HepG2 (cell line): Measurements from ENCODE around the gene CCDC38.

Experiments used
- CTCF ChIP-seq: sonication (generic); formaldehyde crosslinking; IDR thresholded peaks from 2 replicates; pipeline ENCODE4 v1.5.0; 2020; ENCODE audit warnings: mild to moderate bottlenecking, missing genetic modification reagents, moderate library complexity
- GLI4 ChIP-seq: sonication (generic); formaldehyde crosslinking; IDR thresholded peaks from 2 replicates; pipeline ENCODE4 v1.5.1; 2020; ENCODE audit warnings: missing genetic modification reagents, mild to moderate bottlenecking, moderate library complexity, borderline replicate concordance

- no peak for TF ChIP-seq CTCF (CRISPR knock-in tag)
- no peak for TF ChIP-seq GLI4 (CRISPR knock-in tag)
Measured at GRCh38 chr12:95857799-95858198, 84.6 kb downstream of the CCDC38 start.
